Choroid plexus epithelial cell (primary cell): Measurements from ENCODE around the gene IGSF9B.

Experiments
- DNase-seq: peaks from one replicate; pipeline ENCODE4 v3.0.0-alpha.2; 2010; ENCODE audit warnings: low read depth
- H3K4me3 ChIP-seq: 2 replicates; pipeline ENCODE4 v1.5.1; 2011; ENCODE audit warnings: low read depth, mild to moderate bottlenecking, control low read depth, low read length, moderate library complexity
- CTCF ChIP-seq: conservative IDR thresholded peaks from 2 replicates; pipeline ENCODE4 v1.5.1; 2011; ENCODE audit warnings: low read depth, mild to moderate bottlenecking, control low read depth, inconsistent platforms, low read length, moderate library complexity

The IGSF9B gene

GRCh38 chr11:133927690-133928627 lies 28.8 kb downstream of the IGSF9B start:
- TF ChIP-seq CTCF, result peak; percentile 92

GRCh38 chr11:133926466-133927246 lies 30.1 kb downstream of the IGSF9B start:
- H3K4me3 ChIP-seq, result no peak overlapping the region
- TF ChIP-seq CTCF, result no peak
- no peak for DNase-seq

More at GRCh38 chr11:133927690-133928627, 28.8 kb downstream of the IGSF9B start:
- H3K4me3 ChIP-seq, result no peak overlapping the region
- peak; percentile 68 for DNase-seq

GRCh38 chr11:133925756-133926155 lies 31.0 kb downstream of the IGSF9B start:
- no peak for TF ChIP-seq CTCF
- H3K4me3 ChIP-seq, result no peak overlapping the region
- DNase-seq, result no peak

GRCh38 chr11:133924661-133925060 lies 32.1 kb downstream of the IGSF9B start:
- no peak for TF ChIP-seq CTCF
- H3K4me3 ChIP-seq, result no peak overlapping the region
- DNase-seq, result no peak

GRCh38 chr11:133922078-133922870 lies 34.5 kb downstream of the IGSF9B start:
- TF ChIP-seq CTCF, result no peak
- H3K4me3 ChIP-seq, result no peak overlapping the region
- no peak for DNase-seq

- no peak for TF ChIP-seq CTCF
- no peak for DNase-seq
- H3K4me3 ChIP-seq, result no peak overlapping the region
Measured at GRCh38 chr11:133921513-133921912, 35.3 kb downstream of the IGSF9B start.
